GM12873 (cell line): ENCODE results near the gene LPAR2.

Experiments used
- TF ChIP-seq, protein P1 (sequence below): IDR thresholded peaks from 2 replicates; pipeline ENCODE4 v1.5.1; 2012; ENCODE audit warnings: low read depth, mild to moderate bottlenecking, moderate library complexity, low read length, control low read depth; ENCODE audit not compliant: insufficient read depth; ENCODE audit errors: missing control alignments

Gene LPAR2

DNA sequence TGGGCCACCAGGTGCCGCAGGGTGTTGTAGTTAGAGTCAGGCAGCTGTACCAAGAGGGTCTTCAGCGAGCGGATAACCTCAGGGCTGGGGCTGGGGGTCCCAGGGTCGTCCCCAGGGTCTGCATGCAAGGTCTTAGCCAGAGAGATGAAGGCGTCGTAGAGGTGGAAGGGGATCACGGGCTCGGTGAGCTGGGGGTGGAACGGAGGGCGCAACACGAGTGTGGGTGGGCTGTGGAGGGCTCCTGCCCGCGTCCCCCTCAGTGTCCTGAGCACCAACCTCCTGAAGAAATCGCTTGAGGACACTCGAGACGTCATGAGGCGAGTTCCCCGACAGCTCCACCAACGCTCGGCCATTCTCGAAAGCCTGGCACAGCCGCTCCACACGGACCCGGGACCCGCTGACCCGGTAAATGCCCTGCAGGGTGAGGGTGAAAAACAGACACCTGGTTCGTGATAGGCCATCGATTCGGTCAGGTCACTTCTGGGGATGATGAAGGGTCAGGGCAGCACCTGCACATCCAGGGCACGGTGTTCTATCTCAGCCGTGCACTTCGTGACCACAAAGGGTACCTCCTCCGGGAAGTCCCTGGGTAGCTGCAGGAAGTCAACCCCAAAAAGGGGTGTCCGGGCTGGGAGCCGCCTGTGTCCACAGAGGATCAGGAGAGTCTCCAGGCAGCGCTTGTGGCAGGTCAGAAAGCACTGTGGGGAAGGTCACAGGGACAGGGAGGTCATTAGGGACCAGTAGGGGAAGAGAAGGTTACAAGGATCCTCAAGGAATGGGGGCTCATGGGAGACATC is 6.7 kb upstream of the LPAR2 start:
- TF ChIP-seq, protein P1, sequence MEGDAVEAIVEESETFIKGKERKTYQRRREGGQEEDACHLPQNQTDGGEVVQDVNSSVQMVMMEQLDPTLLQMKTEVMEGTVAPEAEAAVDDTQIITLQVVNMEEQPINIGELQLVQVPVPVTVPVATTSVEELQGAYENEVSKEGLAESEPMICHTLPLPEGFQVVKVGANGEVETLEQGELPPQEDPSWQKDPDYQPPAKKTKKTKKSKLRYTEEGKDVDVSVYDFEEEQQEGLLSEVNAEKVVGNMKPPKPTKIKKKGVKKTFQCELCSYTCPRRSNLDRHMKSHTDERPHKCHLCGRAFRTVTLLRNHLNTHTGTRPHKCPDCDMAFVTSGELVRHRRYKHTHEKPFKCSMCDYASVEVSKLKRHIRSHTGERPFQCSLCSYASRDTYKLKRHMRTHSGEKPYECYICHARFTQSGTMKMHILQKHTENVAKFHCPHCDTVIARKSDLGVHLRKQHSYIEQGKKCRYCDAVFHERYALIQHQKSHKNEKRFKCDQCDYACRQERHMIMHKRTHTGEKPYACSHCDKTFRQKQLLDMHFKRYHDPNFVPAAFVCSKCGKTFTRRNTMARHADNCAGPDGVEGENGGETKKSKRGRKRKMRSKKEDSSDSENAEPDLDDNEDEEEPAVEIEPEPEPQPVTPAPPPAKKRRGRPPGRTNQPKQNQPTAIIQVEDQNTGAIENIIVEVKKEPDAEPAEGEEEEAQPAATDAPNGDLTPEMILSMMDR: no peak

DNA sequence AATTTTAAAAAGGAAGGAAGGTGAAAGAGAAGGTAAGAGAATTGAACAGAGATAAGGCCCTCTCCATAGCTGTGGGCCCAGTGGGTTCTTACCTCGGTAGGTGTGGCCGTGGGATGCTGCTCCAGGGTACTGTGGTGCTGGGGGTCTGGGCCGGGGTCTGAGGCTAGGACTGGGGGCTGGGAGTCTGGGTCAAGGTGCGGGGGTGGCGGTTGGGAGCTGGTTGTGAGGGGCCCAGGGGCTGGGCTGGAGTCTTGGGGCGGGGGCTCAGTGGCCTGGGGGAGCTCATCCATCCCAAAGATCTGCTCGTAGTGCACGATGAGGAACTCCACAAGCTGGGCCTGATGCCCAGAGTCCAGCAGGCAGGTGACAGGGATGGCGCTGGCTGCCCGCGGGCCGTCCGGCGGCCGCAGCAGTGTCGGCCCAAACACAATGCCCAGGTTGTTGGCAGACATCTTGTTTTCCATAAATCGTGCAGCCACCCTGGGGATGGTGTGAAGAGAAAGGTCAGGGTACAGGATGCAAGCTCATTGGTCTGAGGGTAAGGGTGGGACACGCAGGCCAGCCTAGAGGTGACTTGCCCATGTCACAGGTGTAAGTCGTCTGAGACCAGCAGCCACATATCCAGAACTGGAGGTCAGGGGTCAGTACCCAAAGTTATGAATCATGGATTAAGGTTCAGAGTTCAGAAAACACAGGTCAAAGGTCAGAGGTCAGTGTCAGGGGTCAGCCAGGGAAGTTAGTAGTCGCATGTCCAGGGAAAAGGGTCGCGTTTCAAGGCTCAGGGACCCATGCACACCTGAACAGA is 5.9 kb upstream of the LPAR2 start:
- TF ChIP-seq, protein P1: no peak

DNA sequence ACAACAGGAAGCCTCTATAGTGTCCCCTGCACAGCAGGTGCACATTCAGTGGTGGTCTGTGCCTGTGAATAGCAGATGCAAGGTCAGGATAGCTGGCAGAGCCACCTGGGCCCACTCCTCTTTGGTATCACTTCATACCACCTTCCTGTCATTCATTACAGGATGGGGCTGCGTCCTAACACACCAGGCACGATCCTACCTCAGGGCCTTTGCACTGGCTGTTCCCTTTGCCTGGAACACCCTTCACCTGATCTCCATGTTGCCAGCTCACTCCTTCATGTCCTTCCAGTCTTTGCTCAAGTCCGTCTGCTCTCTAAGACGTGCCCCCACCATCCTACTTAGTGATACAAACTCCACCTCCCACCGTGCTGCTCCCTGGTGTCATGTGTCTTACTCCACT is 4.6 kb upstream of the LPAR2 start:
- TF ChIP-seq, protein P1: no peak

DNA sequence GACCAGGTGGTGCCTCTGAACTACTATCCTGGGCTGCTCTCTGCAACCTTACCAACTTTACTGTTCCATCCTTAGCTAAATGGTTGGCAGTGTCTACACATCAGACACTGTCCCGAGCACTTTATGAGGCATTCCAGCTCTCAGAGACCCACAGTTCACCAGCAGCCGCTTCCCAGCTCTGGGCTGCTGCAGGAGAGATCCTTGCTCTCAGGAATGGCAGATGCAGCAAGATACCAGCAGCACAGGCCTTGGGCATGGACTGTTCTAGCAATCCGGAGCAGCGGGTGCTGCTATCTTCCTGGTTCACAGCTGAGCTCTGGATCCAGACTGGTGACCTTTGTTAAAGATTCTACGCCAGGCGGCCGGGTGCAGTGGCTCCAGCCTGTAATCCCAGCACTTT is 3.3 kb upstream of the LPAR2 start:
- TF ChIP-seq, protein P1: no peak

DNA sequence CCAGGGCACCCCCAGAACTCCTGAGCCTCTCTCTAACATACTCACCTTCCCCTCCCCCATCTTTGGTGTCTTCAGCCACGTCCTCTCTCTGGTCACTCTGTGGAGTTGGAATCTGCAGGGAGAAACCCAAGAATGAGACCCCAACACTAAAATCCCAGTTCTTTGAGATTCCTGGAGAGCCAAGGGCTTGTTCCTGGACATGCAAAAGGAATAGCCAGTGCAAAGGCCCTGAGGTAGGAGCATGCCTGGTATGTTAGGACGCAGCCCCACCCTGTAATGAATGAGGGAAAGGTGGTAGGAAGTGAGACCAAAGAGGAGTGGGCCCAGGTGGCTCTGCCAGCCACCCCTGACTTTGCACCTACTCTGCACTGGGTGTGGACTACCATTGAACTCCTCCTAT is 2.4 kb upstream of the LPAR2 start:
- TF ChIP-seq, protein P1: no peak

DNA sequence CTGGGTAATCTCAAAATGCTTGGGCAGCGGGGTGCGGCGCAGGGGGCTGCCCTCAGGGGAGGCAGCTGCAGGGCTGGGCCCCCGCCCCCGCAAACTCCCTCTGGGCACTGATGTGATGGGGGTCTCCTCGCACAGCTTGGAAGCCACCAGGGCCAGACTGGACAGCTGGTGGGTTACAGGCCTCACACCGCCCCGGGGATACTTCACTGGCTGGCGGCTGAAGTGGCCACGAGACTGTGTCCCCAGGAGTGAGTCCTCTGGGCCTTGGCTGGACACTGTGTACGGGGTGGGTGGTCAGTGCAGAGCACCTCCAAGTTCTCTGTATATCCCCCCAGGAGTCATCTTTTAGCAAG is 2.0 kb upstream of the LPAR2 start:
- TF ChIP-seq, protein P1: no peak

DNA sequence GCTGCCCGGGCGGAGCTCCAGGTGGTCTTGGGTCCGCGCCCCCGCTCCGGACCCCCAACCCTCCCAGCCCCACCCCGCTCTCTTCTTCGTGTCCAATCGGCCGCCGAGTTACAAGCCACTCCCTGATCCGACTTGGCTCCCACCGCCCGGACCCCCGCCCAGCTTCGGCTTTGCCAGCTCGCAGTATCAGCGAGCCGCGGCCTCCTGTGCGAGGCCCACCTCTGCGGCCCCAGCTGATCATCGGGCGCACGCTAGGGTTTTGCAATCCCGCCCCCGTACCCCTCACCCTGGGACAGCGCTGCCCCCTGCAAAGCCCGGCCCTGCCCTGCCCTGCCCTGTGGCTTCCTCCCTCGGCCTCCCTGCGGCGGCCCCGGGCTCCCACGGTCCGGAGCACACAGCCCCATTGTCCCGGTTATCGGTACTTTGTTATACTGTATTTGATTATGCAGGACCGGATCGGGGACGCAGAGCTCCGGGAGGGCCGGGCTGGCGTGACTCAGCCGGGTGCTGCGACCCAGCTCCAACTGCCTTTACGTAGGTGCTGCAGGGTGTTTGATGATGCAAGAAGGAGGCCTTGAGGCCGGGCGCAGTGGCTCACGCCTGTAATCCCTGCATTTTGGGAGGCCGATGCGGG is 598 bp upstream of the LPAR2 start:
- TF ChIP-seq, protein P1: no peak
